Type B pancreatic cell (in vitro differentiated cells): ENCODE results near the gene FMN1. TPM values are rescaled to one million over a fixed set of nuclear protein-coding genes. Genes with fewer than 3 reads are reported as not detected.

Experiments
- DNase-seq: peaks from one replicate; pipeline ENCODE4 v3.0.0; 2021; ENCODE audit warnings: mixed read lengths; ENCODE audit not compliant: unreplicated experiment; ENCODE audit errors: extremely low spot score
- H3K27ac Mint-ChIP-seq: 2 replicates; pipeline ENCODE4 v1.8.0; 2021; ENCODE audit warnings: mild to moderate bottlenecking, mixed read lengths
- H3K27me3 Mint-ChIP-seq: 2 replicates; pipeline ENCODE4 v1.8.0; 2021; ENCODE audit warnings: mixed read lengths
- H3K36me3 Mint-ChIP-seq: 2 replicates; pipeline ENCODE4 v1.8.0; 2021; ENCODE audit warnings: mixed read lengths
- H3K4me1 Mint-ChIP-seq: one replicate; pipeline ENCODE4 v1.8.0; 2021; ENCODE audit warnings: mixed read lengths; ENCODE audit not compliant: unreplicated experiment
- H3K4me3 Mint-ChIP-seq: 2 replicates; pipeline ENCODE4 v1.8.0; 2021; ENCODE audit warnings: mild to moderate bottlenecking, mixed read lengths
- H3K9me3 Mint-ChIP-seq: 2 replicates; pipeline ENCODE4 v1.8.0; 2021; ENCODE audit warnings: mixed read lengths
- total RNA-seq: library from RNA; stranded (reverse); gene quantifications from 2 replicates; pipeline ENCODE4 v1.2.1, GENCODE V29; 2021; ENCODE audit warnings: low replicate concordance
- TF ChIP-seq, protein P1 (sequence below): fragments of 200-600 bp; sonication (generic); conservative IDR thresholded peaks from 2 replicates; pipeline ENCODE4 v1.5.0; 2021; ENCODE audit warnings: antibody characterized with exemption, mild to moderate bottlenecking

The FMN1 gene
- total RNA-seq, 1 donor from 2014 or later = 22.1 TPM

DNA sequence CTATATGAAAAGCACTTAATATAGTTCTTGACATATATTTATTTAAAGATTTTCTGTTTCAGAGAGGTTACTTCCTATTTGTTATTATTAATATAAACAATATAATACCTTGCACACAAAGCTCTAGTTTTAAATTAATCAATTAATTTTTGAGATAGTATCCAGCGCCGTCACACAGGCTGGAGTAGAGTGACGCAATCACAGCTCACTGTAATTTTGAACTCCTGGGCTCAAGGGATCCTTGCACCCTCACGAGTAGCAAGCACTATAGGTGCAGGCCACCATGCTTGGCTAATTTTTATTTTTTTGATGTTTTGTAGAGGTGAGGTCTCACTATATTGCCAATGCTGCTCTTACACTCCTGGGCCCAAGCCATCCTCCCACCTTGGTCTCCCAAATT is 267.4 kb downstream of the FMN1 start:
- H3K4me1 Mint-ChIP-seq = no peaks in the 10 kb centered on the region
- peaks cover 6% of the 10 kb centered on the region for H3K9me3 Mint-ChIP-seq
- TF ChIP-seq, protein P1, sequence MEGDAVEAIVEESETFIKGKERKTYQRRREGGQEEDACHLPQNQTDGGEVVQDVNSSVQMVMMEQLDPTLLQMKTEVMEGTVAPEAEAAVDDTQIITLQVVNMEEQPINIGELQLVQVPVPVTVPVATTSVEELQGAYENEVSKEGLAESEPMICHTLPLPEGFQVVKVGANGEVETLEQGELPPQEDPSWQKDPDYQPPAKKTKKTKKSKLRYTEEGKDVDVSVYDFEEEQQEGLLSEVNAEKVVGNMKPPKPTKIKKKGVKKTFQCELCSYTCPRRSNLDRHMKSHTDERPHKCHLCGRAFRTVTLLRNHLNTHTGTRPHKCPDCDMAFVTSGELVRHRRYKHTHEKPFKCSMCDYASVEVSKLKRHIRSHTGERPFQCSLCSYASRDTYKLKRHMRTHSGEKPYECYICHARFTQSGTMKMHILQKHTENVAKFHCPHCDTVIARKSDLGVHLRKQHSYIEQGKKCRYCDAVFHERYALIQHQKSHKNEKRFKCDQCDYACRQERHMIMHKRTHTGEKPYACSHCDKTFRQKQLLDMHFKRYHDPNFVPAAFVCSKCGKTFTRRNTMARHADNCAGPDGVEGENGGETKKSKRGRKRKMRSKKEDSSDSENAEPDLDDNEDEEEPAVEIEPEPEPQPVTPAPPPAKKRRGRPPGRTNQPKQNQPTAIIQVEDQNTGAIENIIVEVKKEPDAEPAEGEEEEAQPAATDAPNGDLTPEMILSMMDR = no peak
- no peak overlapping the region for H3K4me3 Mint-ChIP-seq
- peaks cover 5% of the 10 kb centered on the region for H3K36me3 Mint-ChIP-seq
- no peaks in the 10 kb centered on the region for H3K27me3 Mint-ChIP-seq
- no peak for DNase-seq
- H3K27ac Mint-ChIP-seq = no peak overlapping the region

DNA sequence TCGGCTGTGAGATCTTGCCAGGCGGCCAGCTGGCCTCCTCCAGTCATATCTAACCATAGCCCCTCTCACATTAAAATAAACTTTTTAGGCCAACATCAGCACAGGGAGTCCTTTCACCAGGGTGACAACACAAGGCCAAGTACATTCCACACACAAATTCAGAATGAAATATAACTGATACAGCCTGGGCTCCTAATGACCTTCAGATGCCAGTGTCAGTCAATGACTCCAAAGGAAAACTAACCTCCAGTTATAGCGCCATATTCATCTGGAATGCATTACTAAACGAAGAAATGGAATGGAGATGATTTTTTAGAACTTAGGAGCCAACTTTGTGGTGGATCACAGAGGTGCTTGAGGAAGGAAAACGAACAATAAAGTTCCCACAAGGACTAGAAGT is 271.3 kb downstream of the FMN1 start:
- H3K27ac Mint-ChIP-seq = no peak overlapping the region
- H3K9me3 Mint-ChIP-seq = no peaks in the 10 kb centered on the region
- TF ChIP-seq, protein P1 = no peak
- peaks cover 10% of the 10 kb centered on the region for H3K36me3 Mint-ChIP-seq
- H3K4me1 Mint-ChIP-seq = peaks cover 9% of the 10 kb centered on the region
- H3K4me3 Mint-ChIP-seq = no peak overlapping the region
- DNase-seq = no peak
- H3K27me3 Mint-ChIP-seq = no peaks in the 10 kb centered on the region

DNA sequence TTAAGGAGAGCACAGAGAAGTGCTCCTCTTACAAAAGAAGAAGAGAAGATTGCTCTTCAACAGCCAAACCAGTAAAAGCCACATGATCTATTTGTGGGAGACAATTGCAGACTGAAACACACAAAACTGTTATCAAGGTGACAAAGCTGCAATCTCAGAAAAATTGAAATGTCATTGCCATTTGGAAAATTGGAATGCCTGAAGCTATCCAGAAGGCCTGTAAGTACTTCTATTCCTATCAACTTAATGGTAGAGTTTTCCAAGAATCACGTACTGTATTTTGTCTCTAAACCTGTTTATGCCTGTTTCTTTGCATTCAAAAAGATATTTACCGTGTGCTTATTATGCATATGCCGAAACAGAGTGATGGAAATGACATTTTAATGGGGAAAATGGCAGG is 272.0 kb downstream of the FMN1 start:
- Mint-ChIP-seq H3K4me1 (peaks cover 10% of the 10 kb centered on the region), H3K4me3 (no peak overlapping the region), H3K27me3 (no peaks in the 10 kb centered on the region), H3K27ac (no peak overlapping the region), H3K36me3 (peaks cover 10% of the 10 kb centered on the region), H3K9me3 (no peaks in the 10 kb centered on the region)
- TF ChIP-seq, protein P1 = no peak
- DNase-seq = no peak

DNA sequence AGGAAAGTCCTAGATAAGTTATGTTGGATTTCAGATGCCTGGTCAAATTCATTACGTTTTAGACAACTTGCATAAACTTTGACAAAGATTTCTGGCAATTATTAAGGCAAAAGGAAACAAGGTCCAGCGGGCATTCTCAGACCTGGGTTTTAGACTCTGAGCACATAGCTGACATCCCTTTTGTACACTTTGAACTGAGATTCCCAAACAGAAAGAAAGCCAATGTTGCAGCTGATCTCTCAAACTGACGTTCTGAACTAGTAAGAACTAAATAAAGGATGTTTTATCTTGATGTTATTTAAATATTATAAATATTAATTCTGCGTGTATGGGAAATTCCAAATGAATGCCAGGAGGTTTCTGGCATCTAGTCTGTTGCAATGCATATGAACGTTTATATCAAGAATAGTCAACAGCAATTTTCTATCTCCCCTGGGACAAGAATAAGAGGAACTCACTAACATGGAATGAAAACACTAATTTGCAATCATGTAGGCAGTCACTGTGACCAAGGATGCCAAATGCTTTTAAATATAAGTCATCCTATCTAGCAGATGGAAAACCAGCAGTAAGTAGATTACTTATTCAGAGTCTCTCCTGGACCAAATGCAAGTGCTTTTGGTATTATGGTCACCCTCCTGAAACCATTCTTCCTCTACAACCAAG is 274.6 kb downstream of the FMN1 start:
- TF ChIP-seq, protein P1 = no peak
- H3K4me3 Mint-ChIP-seq = no peak overlapping the region
- H3K27me3 Mint-ChIP-seq = no peaks in the 10 kb centered on the region
- H3K9me3 Mint-ChIP-seq = no peaks in the 10 kb centered on the region
- DNase-seq = no peak
- H3K36me3 Mint-ChIP-seq = peaks cover 10% of the 10 kb centered on the region
- H3K27ac Mint-ChIP-seq = no peak overlapping the region
- H3K4me1 Mint-ChIP-seq = peaks cover 16% of the 10 kb centered on the region

DNA sequence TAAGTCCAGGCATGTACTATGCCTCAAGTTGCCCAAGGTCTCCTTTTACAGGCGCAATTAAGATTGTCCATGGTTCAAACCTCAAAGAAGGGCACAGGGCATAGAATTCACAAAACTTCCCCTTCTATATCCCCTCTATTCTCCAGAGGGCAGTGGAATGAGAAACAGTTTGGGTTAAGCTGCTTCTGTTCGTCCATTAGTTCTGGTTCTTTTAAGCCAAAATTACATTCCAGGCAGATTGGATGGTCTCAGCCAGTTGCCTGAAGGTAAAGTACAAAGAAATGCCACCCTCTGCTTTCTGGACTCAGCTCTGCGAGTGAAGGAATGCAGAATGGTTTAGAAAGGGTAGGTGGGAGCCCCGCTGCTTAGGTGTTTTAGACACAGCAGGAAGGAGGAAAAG is 276.0 kb downstream of the FMN1 start:
- Mint-ChIP-seq H3K9me3 (no peaks in the 10 kb centered on the region), H3K36me3 (peaks cover 10% of the 10 kb centered on the region), H3K4me1 (peaks cover 16% of the 10 kb centered on the region), H3K27me3 (no peaks in the 10 kb centered on the region), H3K27ac (no peak overlapping the region), H3K4me3 (peak overlapping the region; percentile 5)
- DNase-seq = no peak
- TF ChIP-seq, protein P1 = no peak

DNA sequence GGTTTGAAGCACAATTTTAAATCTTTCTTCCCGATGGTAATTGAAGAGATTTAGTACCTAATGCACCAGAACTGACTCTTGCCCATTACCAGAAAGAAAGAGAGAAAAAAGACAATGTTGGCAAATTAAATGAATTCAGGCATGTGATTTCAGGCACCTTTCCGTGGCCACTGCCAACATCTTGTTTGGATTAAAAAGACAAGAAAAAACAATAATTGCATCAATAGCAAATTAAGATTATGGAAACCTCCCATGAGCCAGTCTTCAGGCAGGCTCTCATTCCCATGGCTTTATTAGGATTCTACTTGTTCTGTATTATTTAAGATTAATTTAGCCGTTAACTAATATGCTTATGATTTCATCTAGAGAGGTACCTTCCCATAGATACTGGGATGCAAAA is 283.7 kb downstream of the FMN1 start:
- no peak overlapping the region for H3K4me3 Mint-ChIP-seq
- no peaks in the 10 kb centered on the region for H3K27me3 Mint-ChIP-seq
- no peak for DNase-seq
- no peaks in the 10 kb centered on the region for H3K9me3 Mint-ChIP-seq
- peaks cover 3% of the 10 kb centered on the region for H3K36me3 Mint-ChIP-seq
- H3K27ac Mint-ChIP-seq = no peak overlapping the region
- peaks cover 16% of the 10 kb centered on the region for H3K4me1 Mint-ChIP-seq
- TF ChIP-seq, protein P1 = no peak
